Amniotic epithelial cell (primary cell): ENCODE measurements around the gene U2SURP.

ENCODE experiments used
- DNase-seq: peaks from one replicate; pipeline ENCODE4 v3.0.0-alpha.2; 2010; ENCODE audit warnings: low read depth

The U2SURP gene

DNA sequence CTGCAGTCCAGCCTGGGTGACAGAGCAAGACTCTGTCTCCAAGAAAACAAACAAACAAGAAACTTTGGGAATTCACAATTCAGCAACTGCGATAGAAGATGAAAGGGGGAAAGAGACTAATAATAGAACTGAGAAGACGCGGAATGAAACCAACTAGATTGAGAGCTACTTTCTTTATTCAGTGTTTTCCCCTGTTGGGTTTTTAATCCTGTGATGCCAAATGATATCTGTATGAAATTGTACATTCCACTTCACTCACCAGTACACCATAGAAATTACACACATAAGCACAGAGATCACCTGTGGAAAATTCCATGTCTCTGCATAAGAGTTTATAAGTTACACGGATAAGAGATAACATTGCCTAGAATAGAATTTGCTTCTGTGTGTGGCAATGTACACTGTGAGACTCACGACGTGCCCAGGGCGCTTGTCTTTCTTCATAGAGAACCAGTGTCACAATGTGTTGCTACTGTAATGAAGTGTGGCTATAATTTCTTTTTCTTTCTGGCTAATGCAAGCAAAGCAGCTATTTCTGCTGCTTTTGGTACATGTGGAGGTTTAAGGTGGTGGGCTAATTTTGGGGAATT is 100.5 kb downstream of the U2SURP start:
- DNase-seq = no peak

DNA sequence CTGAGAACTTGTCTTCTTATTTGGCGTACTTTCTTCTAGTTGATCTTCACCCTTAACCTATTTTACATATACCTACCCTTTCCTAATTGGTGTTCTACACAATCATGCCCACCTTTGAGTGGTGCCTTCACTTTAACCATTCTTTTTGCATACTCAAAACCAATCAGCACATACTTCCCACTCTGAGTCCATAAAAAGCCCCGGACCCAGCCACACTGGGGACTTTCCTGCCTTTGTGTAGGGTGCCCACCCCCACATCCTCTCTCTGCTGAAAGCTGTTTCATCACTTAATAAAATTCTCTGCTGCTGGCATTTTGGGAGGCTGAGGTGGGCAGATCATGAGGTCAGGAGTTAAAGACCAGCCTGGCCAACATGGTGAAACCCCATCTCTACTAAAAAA is 102.3 kb downstream of the U2SURP start:
- no peak for DNase-seq

DNA sequence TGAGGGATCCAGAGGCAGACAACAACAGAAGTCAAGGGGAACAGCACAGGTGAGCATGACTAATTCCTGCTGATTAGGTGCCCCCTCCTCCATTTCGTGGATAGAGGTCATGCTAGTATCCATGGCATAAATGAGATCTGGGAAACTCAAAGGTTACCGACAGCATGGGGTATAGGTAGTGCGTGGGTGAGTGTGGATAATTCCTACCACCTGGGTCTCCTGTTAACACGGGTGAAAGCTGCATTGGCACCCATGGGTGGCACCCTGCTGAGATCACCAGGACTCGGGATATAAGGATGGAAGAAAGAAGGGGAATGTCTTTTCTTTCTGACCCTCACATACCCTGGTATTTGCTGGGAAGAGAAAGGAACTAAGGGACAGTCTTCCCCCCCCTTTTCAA is 103.8 kb downstream of the U2SURP start:
- DNase-seq = no peak

DNA sequence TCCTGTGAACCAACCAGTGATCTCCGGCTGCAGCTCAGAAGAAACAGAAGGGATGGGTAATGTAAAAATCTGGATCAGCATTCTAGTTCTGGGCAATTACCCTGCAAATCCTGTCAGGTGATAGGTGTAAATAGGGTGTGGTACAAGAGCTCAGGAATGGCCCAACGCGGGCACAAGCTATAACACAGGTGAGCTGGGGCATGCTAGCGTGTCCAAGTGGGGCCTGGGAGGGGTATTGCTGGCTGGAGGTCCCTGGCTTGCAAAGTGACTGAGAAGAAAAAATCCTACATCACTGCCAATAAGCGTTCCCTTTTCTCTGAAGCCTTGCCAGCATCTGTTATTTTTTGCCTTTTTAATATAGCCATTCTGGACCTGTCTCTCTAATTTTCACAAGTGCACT is 108.5 kb downstream of the U2SURP start:
- DNase-seq = no peak
